Glutamatergic neuron (in vitro differentiated cells): ENCODE results near the gene ATP8A2. TPM values are rescaled to one million over a fixed set of nuclear protein-coding genes. Genes with fewer than 3 reads are reported as not detected.

Experiments used
- DNase-seq: peaks from one replicate; pipeline ENCODE4 v3.0.0; 2022
- H3K27ac Mint-ChIP-seq: one replicate; pipeline ENCODE4 v1.8.0; 2020; ENCODE audit warnings: mild to moderate bottlenecking, mixed read lengths, inconsistent platforms; ENCODE audit not compliant: unreplicated experiment
- H3K27me3 Mint-ChIP-seq: one replicate; pipeline ENCODE4 v1.8.0; 2020; ENCODE audit warnings: mild to moderate bottlenecking, moderate library complexity, mixed read lengths, inconsistent platforms; ENCODE audit not compliant: unreplicated experiment
- H3K36me3 Mint-ChIP-seq: one replicate; pipeline ENCODE4 v1.8.0; 2020; ENCODE audit warnings: mild to moderate bottlenecking, mixed read lengths, inconsistent platforms; ENCODE audit not compliant: unreplicated experiment
- H3K4me1 Mint-ChIP-seq: one replicate; pipeline ENCODE4 v1.8.0; 2020; ENCODE audit warnings: mild to moderate bottlenecking, low read depth, mixed read lengths, inconsistent platforms; ENCODE audit not compliant: unreplicated experiment
- H3K4me3 Mint-ChIP-seq: one replicate; pipeline ENCODE4 v1.8.0; 2020; ENCODE audit warnings: mild to moderate bottlenecking, mixed read lengths, inconsistent platforms; ENCODE audit not compliant: unreplicated experiment
- H3K9me3 Mint-ChIP-seq: one replicate; pipeline ENCODE4 v1.8.0; 2020; ENCODE audit warnings: mild to moderate bottlenecking, moderate library complexity, mixed read lengths, inconsistent platforms; ENCODE audit not compliant: unreplicated experiment
- total RNA-seq: library from RNA; stranded (reverse); fragmentation: NEBNext Ultra II Directional; extraction: Animal tissue kit (Norgen Biotek cat#: 25700); gene quantifications from one replicate; pipeline ENCODE4 v1.2.1, GENCODE V29; 2021; ENCODE audit not compliant: unreplicated experiment
- TF ChIP-seq, protein P1 (sequence below): fragments of 200-600 bp; sonication (generic); IDR thresholded peaks from one replicate; pipeline ENCODE4 v1.5.0; 2021; ENCODE audit not compliant: partially characterized antibody, unreplicated experiment

The ATP8A2 gene
- total RNA-seq, 1 donor from 2014 or later: 70.1 TPM

DNA sequence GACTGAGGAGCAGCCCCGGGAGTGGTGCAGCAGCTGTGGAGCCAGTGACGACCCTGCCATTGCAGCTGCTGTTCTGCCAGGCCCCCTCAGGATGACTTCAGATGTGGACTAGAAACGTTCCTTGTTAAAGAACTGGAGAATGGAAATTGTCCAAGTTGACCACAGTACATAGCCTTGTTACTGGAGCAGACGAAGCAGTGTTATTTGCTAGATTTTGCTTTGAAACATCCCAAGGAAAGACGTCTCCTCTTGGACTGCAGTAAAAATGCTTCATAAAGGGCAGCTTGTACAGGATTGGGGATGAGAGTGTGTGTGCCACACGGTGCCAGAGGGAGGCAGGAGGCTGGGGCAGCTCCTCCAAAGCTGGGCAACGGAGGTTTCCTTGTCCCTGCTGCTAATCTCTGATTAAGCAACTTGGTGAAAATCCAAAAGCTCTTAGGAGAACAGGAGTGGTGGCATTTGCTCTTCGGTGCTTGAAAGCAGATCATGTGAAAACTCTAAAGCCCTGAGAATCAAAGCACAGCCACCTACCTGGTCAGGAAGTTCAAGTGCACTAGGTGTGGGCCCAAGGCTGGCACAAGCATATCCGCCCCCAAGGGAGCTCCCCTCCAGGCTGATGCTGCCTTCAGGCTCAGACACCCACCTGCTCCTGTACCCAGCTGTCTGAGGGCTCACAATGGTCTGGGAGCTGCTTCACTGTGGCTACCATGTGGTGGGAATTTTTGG, 645.6 kb downstream of the ATP8A2 start:
- H3K4me1 Mint-ChIP-seq: peaks cover 17% of the 10 kb centered on the region
- no peaks in the 10 kb centered on the region for H3K27me3 Mint-ChIP-seq
- no peaks in the 10 kb centered on the region for H3K36me3 Mint-ChIP-seq
- H3K4me3 Mint-ChIP-seq: no peak overlapping the region
- TF ChIP-seq, protein P1, sequence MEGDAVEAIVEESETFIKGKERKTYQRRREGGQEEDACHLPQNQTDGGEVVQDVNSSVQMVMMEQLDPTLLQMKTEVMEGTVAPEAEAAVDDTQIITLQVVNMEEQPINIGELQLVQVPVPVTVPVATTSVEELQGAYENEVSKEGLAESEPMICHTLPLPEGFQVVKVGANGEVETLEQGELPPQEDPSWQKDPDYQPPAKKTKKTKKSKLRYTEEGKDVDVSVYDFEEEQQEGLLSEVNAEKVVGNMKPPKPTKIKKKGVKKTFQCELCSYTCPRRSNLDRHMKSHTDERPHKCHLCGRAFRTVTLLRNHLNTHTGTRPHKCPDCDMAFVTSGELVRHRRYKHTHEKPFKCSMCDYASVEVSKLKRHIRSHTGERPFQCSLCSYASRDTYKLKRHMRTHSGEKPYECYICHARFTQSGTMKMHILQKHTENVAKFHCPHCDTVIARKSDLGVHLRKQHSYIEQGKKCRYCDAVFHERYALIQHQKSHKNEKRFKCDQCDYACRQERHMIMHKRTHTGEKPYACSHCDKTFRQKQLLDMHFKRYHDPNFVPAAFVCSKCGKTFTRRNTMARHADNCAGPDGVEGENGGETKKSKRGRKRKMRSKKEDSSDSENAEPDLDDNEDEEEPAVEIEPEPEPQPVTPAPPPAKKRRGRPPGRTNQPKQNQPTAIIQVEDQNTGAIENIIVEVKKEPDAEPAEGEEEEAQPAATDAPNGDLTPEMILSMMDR: no peak
- no peak for DNase-seq
- H3K9me3 Mint-ChIP-seq: peaks cover 1% of the 10 kb centered on the region
- H3K27ac Mint-ChIP-seq: no peak overlapping the region

DNA sequence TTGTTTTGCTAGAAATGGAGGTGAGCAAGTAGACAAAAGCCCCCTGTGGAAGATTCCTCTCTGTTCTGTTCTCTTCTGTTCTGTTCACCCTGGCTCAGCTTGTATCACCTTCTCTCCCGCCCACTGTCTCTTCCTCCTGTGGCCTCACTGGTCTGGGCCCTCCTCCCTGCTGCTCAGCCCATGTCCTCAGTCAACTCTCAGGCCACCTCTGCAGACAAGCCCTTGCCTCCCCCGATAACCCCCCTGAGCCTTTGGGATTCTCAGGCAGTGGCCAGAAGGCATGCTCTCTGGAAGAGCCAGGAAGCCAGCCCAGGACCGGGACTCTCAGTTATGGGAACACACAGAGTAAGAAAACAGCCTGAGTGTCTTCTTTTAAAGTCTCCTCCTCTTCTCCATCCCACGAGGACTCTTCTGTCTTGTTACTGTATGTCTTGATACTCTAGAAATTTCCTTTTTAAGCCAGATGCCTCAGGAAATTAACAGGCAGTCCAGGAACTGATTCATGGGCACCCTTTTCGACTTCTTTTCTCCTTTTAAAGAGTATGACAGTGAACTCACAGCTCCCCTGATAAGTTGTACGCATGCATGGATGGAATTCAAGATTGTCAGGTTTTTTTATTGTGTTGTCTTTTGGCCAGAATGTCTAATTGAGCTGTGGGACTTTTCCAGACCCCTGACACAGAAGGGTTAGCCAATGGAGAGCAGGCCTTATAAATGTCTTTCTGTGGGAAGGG, 646.3 kb downstream of the ATP8A2 start:
- peaks cover 1% of the 10 kb centered on the region for H3K9me3 Mint-ChIP-seq
- H3K27ac Mint-ChIP-seq: no peak overlapping the region
- H3K4me3 Mint-ChIP-seq: no peak overlapping the region
- no peak for DNase-seq
- TF ChIP-seq, protein P1: no peak
- H3K36me3 Mint-ChIP-seq: no peaks in the 10 kb centered on the region
- peaks cover 25% of the 10 kb centered on the region for H3K4me1 Mint-ChIP-seq
- H3K27me3 Mint-ChIP-seq: no peaks in the 10 kb centered on the region

DNA sequence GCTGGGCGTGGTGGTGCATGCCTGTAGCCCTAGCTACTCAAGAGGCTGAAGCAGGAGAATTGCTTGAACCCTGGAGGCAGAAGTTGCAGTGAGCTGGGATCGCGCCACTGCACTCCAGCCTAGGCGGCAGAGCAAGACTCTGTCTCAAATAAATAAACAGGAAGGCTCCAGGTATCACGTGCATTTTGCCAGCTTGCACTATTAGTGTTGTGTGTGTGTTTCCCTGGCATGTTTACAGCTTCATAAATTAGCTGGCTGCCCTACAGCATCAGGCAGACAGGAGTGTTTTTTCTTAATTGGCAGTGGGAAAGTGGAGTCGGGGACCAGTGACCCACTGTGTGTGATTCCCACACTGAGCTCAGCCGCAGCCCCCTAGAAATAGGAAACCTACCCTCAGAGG, 647.5 kb downstream of the ATP8A2 start:
- H3K4me1 Mint-ChIP-seq: peaks cover 32% of the 10 kb centered on the region
- H3K9me3 Mint-ChIP-seq: peaks cover 1% of the 10 kb centered on the region
- H3K4me3 Mint-ChIP-seq: no peak overlapping the region
- H3K27me3 Mint-ChIP-seq: no peaks in the 10 kb centered on the region
- no peaks in the 10 kb centered on the region for H3K36me3 Mint-ChIP-seq
- H3K27ac Mint-ChIP-seq: no peak overlapping the region
- no peak for DNase-seq
- TF ChIP-seq, protein P1: no peak

DNA sequence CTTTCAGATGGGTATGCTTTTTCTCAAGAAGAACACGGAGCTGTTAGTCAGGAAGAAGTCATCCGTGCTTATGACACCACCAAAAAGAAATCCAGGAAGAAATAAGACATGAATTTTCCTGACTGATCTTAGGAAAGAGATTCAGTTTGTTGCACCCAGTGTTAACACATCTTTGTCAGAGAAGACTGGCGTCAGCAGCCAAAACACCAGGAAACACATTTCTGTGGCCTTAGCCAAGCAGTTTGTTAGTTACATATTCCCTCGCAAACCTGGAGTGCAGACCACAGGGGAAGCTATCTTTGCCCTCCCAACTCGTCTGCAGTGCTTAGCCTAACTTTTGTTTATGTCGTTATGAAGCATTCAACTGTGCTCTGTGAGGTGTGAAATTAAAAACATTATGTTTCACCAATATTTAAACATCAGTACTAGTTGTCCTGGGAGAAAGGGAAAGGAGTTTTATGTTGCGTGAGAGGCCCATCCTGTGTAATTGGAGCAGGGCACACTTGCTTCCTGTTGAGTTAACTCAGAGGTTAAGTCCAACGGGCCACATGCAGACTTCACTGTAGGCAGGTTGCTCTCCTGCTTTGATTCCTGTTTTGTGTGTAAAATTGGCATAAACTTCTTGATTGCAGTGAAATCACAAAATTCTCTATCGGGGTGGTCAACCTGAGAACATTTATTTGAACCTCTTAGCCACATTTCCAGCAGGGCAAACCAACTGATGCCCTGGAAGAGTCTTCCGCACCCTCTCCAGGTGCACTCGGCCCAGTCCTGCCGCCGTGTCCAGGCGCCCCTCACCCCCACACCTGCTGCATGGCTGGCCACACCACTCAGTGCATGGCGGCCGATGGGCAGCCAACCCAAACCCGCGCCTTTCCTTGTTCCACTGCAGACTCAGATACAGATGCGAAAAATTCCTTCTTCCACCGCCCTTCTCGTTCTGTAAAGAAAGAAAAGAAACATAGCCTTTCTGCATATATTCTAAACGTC, 648.4 kb downstream of the ATP8A2 start:
- no peak for DNase-seq

More for the DNA sequence above, 648.4 kb downstream of the ATP8A2 start:
- H3K27ac Mint-ChIP-seq: no peak overlapping the region
- peaks cover 37% of the 10 kb centered on the region for H3K4me1 Mint-ChIP-seq
- TF ChIP-seq, protein P1: no peak
- no peaks in the 10 kb centered on the region for H3K36me3 Mint-ChIP-seq
- no peaks in the 10 kb centered on the region for H3K27me3 Mint-ChIP-seq
- H3K9me3 Mint-ChIP-seq: peaks cover 1% of the 10 kb centered on the region
- no peak overlapping the region for H3K4me3 Mint-ChIP-seq
